HepG2 (cell line): ENCODE results near the gene NECTIN2. TPM values are rescaled to one million over a fixed set of nuclear protein-coding genes. Genes with fewer than 3 reads are reported as not detected.

Experiments
- ARNTL ChIP-seq: sonication (generic); formaldehyde crosslinking; IDR thresholded peaks from 2 replicates; pipeline ENCODE4 v1.4.0; 2020; ENCODE audit warnings: mild to moderate bottlenecking, missing genetic modification reagents
- POLR2AphosphoS5 ChIP-seq: IDR thresholded peaks from 2 replicates; pipeline ENCODE4 v1.6.1; 2012; ENCODE audit warnings: low read depth, low read length
- ZNF580 ChIP-seq: IDR thresholded peaks from 2 replicates; pipeline ENCODE4 v1.6.1; 2016; ENCODE audit warnings: low read depth, borderline replicate concordance
- polyA plus RNA-seq, 8 experiments: library from polyadenylated mRNA; depleted of rRNA in 3 of 8; stranded (reverse) in 7 of 8; unstranded in 1 of 8; fragments of >200 nt; fragmentation: Illumina TruSeq in 4 of 8; extraction: Trizol in 4 of 8; gene quantifications; 2 replicates each; pipeline versions ENCODE4 v1.2.1 to v1.2.3, GENCODE V29; 2011 to 2016; ENCODE audit warnings: low read depth in 4 of 8, missing spikeins in 1 of 8, mixed read lengths in 1 of 8; ENCODE audit not compliant: insufficient read depth in 1 of 8
- total RNA-seq, 5 experiments: library from RNA; depleted of rRNA; stranded (reverse); fragments of >200 nt; fragmentation: Illumina TruSeq; extraction: Trizol; gene quantifications; 2 replicates each; pipeline ENCODE4 v1.2.3, GENCODE V29; 2016; ENCODE audit warnings: low read depth in 1 of 5
- TF ChIP-seq, protein P1 (sequence below): sonication (generic); formaldehyde crosslinking; IDR thresholded peaks from 2 replicates; pipeline ENCODE4 v1.4.0; 2020; ENCODE audit warnings: mild to moderate bottlenecking, missing genetic modification reagents

NECTIN2 gene
- total and polyA plus RNA-seq, 2 of the 13 experiments (the other 11 are each of a cell fraction or from before 2014, with no cell fraction given) = 75.4 to 114 TPM

DNA sequence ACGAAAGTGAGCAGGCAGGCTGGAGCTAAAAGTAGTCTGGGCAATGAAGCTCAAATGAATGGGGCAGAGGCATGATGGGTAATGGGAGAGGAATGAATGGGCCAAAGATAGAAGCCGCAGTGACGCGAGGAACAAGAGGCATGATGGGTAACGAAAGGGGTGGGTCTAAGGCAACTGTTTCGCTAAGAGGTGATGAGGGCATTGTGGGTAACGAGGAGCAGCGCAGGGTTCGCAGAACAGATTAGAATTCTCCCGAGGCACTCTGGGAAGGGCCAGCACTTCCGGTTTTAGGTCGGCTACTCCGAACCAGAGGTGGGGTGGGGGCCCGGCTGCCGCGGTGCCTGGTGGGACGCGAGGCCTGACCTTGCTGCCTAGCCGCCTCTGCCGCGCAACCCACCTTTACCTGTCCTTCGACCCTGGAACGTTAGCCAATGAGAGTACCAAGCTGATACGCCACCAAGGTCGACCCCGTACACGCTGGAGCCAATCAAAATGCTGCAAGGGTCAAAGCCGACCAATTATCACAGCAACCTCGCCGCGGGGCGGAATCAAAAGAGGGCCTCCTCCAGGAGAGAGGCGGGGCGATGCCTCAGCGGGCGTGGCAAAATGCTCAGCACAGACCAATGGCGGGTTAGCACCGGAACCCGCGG is 44.4 kb downstream of the NECTIN2 start (continued):
- TF ChIP-seq, protein P1, sequence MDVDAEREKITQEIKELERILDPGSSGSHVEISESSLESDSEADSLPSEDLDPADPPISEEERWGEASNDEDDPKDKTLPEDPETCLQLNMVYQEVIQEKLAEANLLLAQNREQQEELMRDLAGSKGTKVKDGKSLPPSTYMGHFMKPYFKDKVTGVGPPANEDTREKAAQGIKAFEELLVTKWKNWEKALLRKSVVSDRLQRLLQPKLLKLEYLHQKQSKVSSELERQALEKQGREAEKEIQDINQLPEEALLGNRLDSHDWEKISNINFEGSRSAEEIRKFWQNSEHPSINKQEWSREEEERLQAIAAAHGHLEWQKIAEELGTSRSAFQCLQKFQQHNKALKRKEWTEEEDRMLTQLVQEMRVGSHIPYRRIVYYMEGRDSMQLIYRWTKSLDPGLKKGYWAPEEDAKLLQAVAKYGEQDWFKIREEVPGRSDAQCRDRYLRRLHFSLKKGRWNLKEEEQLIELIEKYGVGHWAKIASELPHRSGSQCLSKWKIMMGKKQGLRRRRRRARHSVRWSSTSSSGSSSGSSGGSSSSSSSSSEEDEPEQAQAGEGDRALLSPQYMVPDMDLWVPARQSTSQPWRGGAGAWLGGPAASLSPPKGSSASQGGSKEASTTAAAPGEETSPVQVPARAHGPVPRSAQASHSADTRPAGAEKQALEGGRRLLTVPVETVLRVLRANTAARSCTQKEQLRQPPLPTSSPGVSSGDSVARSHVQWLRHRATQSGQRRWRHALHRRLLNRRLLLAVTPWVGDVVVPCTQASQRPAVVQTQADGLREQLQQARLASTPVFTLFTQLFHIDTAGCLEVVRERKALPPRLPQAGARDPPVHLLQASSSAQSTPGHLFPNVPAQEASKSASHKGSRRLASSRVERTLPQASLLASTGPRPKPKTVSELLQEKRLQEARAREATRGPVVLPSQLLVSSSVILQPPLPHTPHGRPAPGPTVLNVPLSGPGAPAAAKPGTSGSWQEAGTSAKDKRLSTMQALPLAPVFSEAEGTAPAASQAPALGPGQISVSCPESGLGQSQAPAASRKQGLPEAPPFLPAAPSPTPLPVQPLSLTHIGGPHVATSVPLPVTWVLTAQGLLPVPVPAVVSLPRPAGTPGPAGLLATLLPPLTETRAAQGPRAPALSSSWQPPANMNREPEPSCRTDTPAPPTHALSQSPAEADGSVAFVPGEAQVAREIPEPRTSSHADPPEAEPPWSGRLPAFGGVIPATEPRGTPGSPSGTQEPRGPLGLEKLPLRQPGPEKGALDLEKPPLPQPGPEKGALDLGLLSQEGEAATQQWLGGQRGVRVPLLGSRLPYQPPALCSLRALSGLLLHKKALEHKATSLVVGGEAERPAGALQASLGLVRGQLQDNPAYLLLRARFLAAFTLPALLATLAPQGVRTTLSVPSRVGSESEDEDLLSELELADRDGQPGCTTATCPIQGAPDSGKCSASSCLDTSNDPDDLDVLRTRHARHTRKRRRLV (CRISPR knock-in tag) = peak; percentile 90; the same call in 1 of the 2 replicates
- TF ChIP-seq POLR2AphosphoS5 (peak; percentile 91), ARNTL (CRISPR knock-in tag) (peak; percentile 0; the same call in 1 of the 2 replicates), ZNF580 (CRISPR knock-in tag) (peak; percentile 58; the same call in 1 of the 2 replicates)
